IMR-90 (cell line): Measurements from ENCODE around the gene OSTC. TPM values are rescaled to one million over a fixed set of nuclear protein-coding genes. Genes with fewer than 3 reads are reported as not detected.

Experiments
- ATAC-seq: fragments of 200-7000 bp; cut with Tn5 transposase; 2 replicates; pipeline ENCODE4 v1.9.1; 2020; ENCODE audit warnings: low read depth, mild to moderate bottlenecking, moderate library complexity
- BruUV-seq: library from RNA; stranded (reverse); fragments of 400-500 nt; replicated peaks from 2 replicates; lab custom pipeline; 2021; lab: Mats Ljungman, UMichigan
- CTCF ChIA-PET: fragments of 300-600 bp; formaldehyde crosslinking; extraction: SDS; loops from one replicate; lab custom pipeline; 2021; ENCODE audit warnings: antibody characterized with exemption; lab: Yijun Ruan, JAX
- POLR2A ChIA-PET: fragments of 300-600 bp; sonication (Branson Sonifier 250); formaldehyde crosslinking; loops from one replicate; lab custom pipeline; 2022; ENCODE audit warnings: antibody characterized with exemption; ENCODE audit not compliant: unreplicated experiment; lab: Charles Lee
- DNase-seq: peaks from one replicate; pipeline ENCODE4 v3.0.0; 2013
- H2AFZ ChIP-seq: replicated peaks from 2 replicates; pipeline ENCODE3; 2013; ENCODE audit warnings: low read length, mild to moderate bottlenecking; ENCODE audit not compliant: poor library complexity
- H2AK5ac ChIP-seq: 2 replicates; pipeline ENCODE4 v1.6.1; 2013; ENCODE audit warnings: low read depth, low read length, inconsistent platforms
- H2AK9ac ChIP-seq: replicated peaks from 2 replicates; pipeline ENCODE3; 2013; ENCODE audit warnings: mild to moderate bottlenecking, low read depth, low read length, moderate library complexity; ENCODE audit not compliant: poor library complexity
- H2BK120ac ChIP-seq: 2 replicates; pipeline ENCODE4 v1.6.1; 2013; ENCODE audit warnings: low read depth, low read length, inconsistent platforms
- H2BK15ac ChIP-seq: 3 replicates; pipeline ENCODE4 v1.6.1; 2013; ENCODE audit warnings: low read depth, low read length, inconsistent platforms
- H2BK20ac ChIP-seq: 2 replicates; pipeline ENCODE4 v1.6.1; 2013; ENCODE audit warnings: low read depth, mild to moderate bottlenecking, inconsistent platforms, low read length, moderate library complexity
- H2BK5ac ChIP-seq: 2 replicates; pipeline ENCODE4 v1.6.1; 2013; ENCODE audit warnings: mild to moderate bottlenecking, low read depth, low read length, inconsistent platforms; ENCODE audit not compliant: poor library complexity, severe bottlenecking
- H3K14ac ChIP-seq: replicated peaks from 2 replicates; pipeline ENCODE4 v1.6.1; 2013; ENCODE audit warnings: low read depth, low read length, inconsistent platforms
- H3K18ac ChIP-seq: 2 replicates; pipeline ENCODE4 v1.6.1; 2013; ENCODE audit warnings: low read depth, low read length, control low read depth
- H3K23ac ChIP-seq: 2 replicates; pipeline ENCODE4 v1.6.1; 2013; ENCODE audit warnings: low read depth, low read length, inconsistent platforms
- H3K27ac ChIP-seq: 2 replicates; pipeline ENCODE4 v1.5.1; 2013; ENCODE audit warnings: mild to moderate bottlenecking, control low read depth, low read length; ENCODE audit not compliant: insufficient read depth
- H3K27me3 ChIP-seq: 2 replicates; pipeline ENCODE4 v1.6.1; 2013; ENCODE audit warnings: low read length; ENCODE audit not compliant: control insufficient read depth, insufficient read depth
- H3K36me3 ChIP-seq: 2 replicates; pipeline ENCODE4 v1.6.1; 2013; ENCODE audit warnings: low read length, mixed read lengths; ENCODE audit not compliant: control insufficient read depth, insufficient read depth
- H3K4ac ChIP-seq: 2 replicates; pipeline ENCODE4 v1.6.1; 2013; ENCODE audit warnings: low read depth, low read length, inconsistent platforms
- H3K4me1 ChIP-seq: 2 replicates; pipeline ENCODE4 v1.6.1; 2013; ENCODE audit warnings: low read length, mixed read lengths; ENCODE audit not compliant: control insufficient read depth, insufficient read depth
- H3K4me2 ChIP-seq: 2 replicates; pipeline ENCODE4 v1.6.1; 2013; ENCODE audit warnings: low read depth, mild to moderate bottlenecking, control low read depth, low read length, moderate library complexity
- H3K4me3 ChIP-seq: 2 replicates; pipeline ENCODE4 v1.5.1; 2013; ENCODE audit warnings: low read depth, mild to moderate bottlenecking, control low read depth, low read length, moderate library complexity; ENCODE audit not compliant: insufficient read depth
- H3K56ac ChIP-seq: 2 replicates; pipeline ENCODE4 v1.6.1; 2013; ENCODE audit warnings: low read length, inconsistent platforms; ENCODE audit not compliant: insufficient read depth; ENCODE audit errors: extremely low read depth
- H3K79me1 ChIP-seq, 2 experiments: 2 replicates each; pipeline ENCODE4 v1.6.1; 2013; ENCODE audit warnings: low read length in 2 of 2, inconsistent platforms in 1 of 2, low read depth in 1 of 2
- H3K9ac ChIP-seq: 2 replicates; pipeline ENCODE4 v1.6.1; 2013; ENCODE audit warnings: low read depth, low read length, control low read depth
- H3K9me1 ChIP-seq: 2 replicates; pipeline ENCODE4 v1.6.1; 2013; ENCODE audit warnings: low read length, inconsistent platforms; ENCODE audit not compliant: insufficient read depth
- H3K9me3 ChIP-seq: 2 replicates; pipeline ENCODE4 v1.6.1; 2013; ENCODE audit warnings: low read length; ENCODE audit not compliant: control insufficient read depth, insufficient read depth
- H4K20me1 ChIP-seq: 2 replicates; pipeline ENCODE4 v1.6.1; 2013; ENCODE audit warnings: low read length, inconsistent platforms; ENCODE audit not compliant: insufficient read depth
- H4K5ac ChIP-seq: 2 replicates; pipeline ENCODE4 v1.6.1; 2013; ENCODE audit warnings: mild to moderate bottlenecking, low read depth, low read length, control low read depth
- H4K8ac ChIP-seq, 2 experiments: 2 replicates each; pipeline ENCODE4 v1.6.1; 2013; ENCODE audit warnings: low read depth in 2 of 2, low read length in 2 of 2, control low read depth in 1 of 2, inconsistent platforms in 1 of 2
- H4K91ac ChIP-seq: 2 replicates; pipeline ENCODE4 v1.6.1; 2013; ENCODE audit warnings: low read depth, low read length, inconsistent platforms; ENCODE audit not compliant: insufficient read depth
- CTCF ChIP-seq: conservative IDR thresholded peaks from 2 replicates; pipeline ENCODE4 v1.5.1; 2012; ENCODE audit warnings: mild to moderate bottlenecking, low read depth, low read length, improper control_type of control experiment
- MAFK ChIP-seq: IDR thresholded peaks from 2 replicates; pipeline ENCODE4 v1.6.1; 2012; ENCODE audit warnings: low read depth, low read length, improper control_type of control experiment
- SMC3 ChIP-seq: fragments of 150-350 bp; IDR thresholded peaks from 2 replicates; pipeline ENCODE4 v1.6.1; 2016; ENCODE audit warnings: low read depth, mild to moderate bottlenecking, antibody characterized with exemption, low read length, moderate library complexity
- dilution Hi-C: fragments of 300-500 bp; cut with HindIII; formaldehyde crosslinking; loops from one replicate; pipeline ENCODE4 v1.14.3; 2018; ENCODE audit warnings: low sequenced_read_pairs; ENCODE audit not compliant: unreplicated experiment
- in situ Hi-C: fragments of 300-500 bp; cut with MboI; formaldehyde crosslinking; loops from 3 replicates; pipeline ENCODE4 v1.14.3; 2019; ENCODE audit warnings: low sequenced_read_pairs, inconsistent platforms, mixed read lengths
- intact Hi-C: fragments of 100-400 bp; cut with micrococcal nuclease; formaldehyde crosslinking; loops from 2 replicates; pipeline ENCODE4 v1.10.0; 2022
- polyA plus RNA-seq, 3 experiments: library from polyadenylated mRNA; depleted of rRNA; stranded (reverse); fragments of >200 nt; gene quantifications; 2 replicates each; pipeline ENCODE4 v1.2.3, GENCODE V29; 2012; ENCODE audit warnings: low replicate concordance in 1 of 3
- total RNA-seq: library from RNA; depleted of rRNA; stranded (reverse); fragments of >200 nt; gene quantifications from 2 replicates; pipeline ENCODE4 v1.2.3, GENCODE V29; 2012
- TF ChIP-seq, protein P1 (sequence below): fragments of 150-350 bp; IDR thresholded peaks from 2 replicates; pipeline ENCODE4 v1.6.1; 2017; ENCODE audit warnings: mild to moderate bottlenecking, antibody characterized with exemption, low read length, low read depth

OSTC gene
- total and polyA plus RNA-seq, 2 of the 4 experiments (the other 2 are of a cell fraction), result 173 to 13,576 TPM

DNA sequence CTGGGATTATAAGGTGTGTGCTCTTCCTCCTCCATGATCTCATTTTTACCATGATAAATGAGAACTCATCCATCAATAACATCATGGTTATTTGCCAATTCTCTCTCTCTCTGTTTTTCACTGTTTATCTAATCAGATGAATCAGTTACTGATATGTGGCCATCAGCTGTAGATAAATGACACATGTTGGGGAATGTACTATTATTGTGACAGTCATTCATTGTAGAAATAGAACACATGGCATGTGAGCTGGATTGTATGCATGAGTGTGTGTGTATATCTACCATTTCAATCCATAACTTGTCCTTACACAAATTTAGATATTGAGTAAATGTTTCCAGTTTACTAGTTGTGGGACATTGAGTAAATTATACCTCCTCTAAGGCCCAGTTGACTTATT is 53.0 kb downstream of the OSTC start:
- Histone ChIP-seq H4K91ac (no peak overlapping the region), H3K27me3 (no peaks in the 10 kb centered on the region; the same call in 1 of the 2 replicates), H3K79me1 (no peaks in the 10 kb centered on the region), H2BK5ac (no peak overlapping the region), H3K27ac (no peak overlapping the region), H3K14ac (no peak overlapping the region), H3K56ac (no peak overlapping the region), H3K9me1 (no peaks in the 10 kb centered on the region), H3K9me3 (no peaks in the 10 kb centered on the region), H2AFZ (no peak overlapping the region), H3K23ac (no peak overlapping the region), H4K20me1 (no peaks in the 10 kb centered on the region), H3K4ac (no peak overlapping the region), H2BK120ac (no peak overlapping the region), H4K8ac (no peak overlapping the region), H4K5ac (no peak overlapping the region), H3K4me3 (no peak overlapping the region), H2BK20ac (no peak overlapping the region), H3K36me3 (no peaks in the 10 kb centered on the region), H3K9ac (no peak overlapping the region), H3K4me1 (no peaks in the 10 kb centered on the region), H2AK9ac (no peak overlapping the region), H2BK15ac (no peak overlapping the region), H2AK5ac (no peak overlapping the region), H3K18ac (no peak overlapping the region), H3K4me2 (no peak overlapping the region)
- intact Hi-C loops (no loop called here), in situ Hi-C loops (no loop called here), dilution Hi-C loops (no loop called here)
- CTCF ChIA-PET, result no interaction called here
- POLR2A ChIA-PET, result no interaction called here
- DNase-seq, result no peak
- TF ChIP-seq, protein P1, sequence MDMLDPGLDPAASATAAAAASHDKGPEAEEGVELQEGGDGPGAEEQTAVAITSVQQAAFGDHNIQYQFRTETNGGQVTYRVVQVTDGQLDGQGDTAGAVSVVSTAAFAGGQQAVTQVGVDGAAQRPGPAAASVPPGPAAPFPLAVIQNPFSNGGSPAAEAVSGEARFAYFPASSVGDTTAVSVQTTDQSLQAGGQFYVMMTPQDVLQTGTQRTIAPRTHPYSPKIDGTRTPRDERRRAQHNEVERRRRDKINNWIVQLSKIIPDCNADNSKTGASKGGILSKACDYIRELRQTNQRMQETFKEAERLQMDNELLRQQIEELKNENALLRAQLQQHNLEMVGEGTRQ, result no peak
- TF ChIP-seq SMC3 (no peak), MAFK (no peak), CTCF (no peak)
- no peak for ATAC-seq
- no TSS peak for BruUV-seq
